Measurements from ENCODE around the gene ARHGEF2. TPM values are rescaled to one million over a fixed set of nuclear protein-coding genes. Genes with fewer than 3 reads are reported as not detected.
A peak's percentile ranks its signal among the peaks of the same experiment; 100 is the strongest.

The ARHGEF2 gene
- polyA plus RNA-seq, 1 of the 3 experiments (the other 2 are of a cell fraction): 50.8 TPM

- Histone ChIP-seq H3K4me3 (ENCODE audit: low read depth in 2 of 2, low read length in 1 of 2) (peak overlapping the region; percentile 76 to 86), H2AFZ (ENCODE audit: low read depth) (peak overlapping the region; percentile 95), H3K27me3 (ENCODE audit: insufficient read depth) (no peaks in the 10 kb centered on the region), H3K27ac (ENCODE audit: low read depth in 2 of 2, low read length in 1 of 2) (peak overlapping the region; percentile 93 to 97), H3F3A (replicated peaks; ENCODE audit: insufficient read depth) (peaks cover 27% of the 10 kb centered on the region), H4K20me1 (ENCODE audit: insufficient read depth) (peaks cover 31% of the 10 kb centered on the region), H3K79me2 (ENCODE audit: insufficient read depth) (peaks cover 47% of the 10 kb centered on the region), H3K4me2 (peak overlapping the region; percentile 97), H3K9me2 (no peaks in the 10 kb centered on the region), H3K36me3 (replicated peaks in 1 of 2; ENCODE audit: control insufficient read depth in 1 of 2, insufficient read depth in 2 of 2, low read length in 1 of 2) (peaks cover 22 to 27% of the 10 kb centered on the region in 2 experiments), H3K4me1 (ENCODE audit: control insufficient read depth in 1 of 2, insufficient read depth in 2 of 2, low read depth in 1 of 2, low read length in 1 of 2) (peaks cover 22 to 25% of the 10 kb centered on the region in 2 experiments), H3K9me3 (no peaks in the 10 kb centered on the region), H3K9ac (peak overlapping the region; percentile 98)
- ChIA-PET POLR2A (interaction anchor here (1.1 to 2.2 kb wide), 11 partner anchors 14 to 91 kb away, joined by 3 to 14 read pairs (median 4); partner anchors contain the start of genes ARHGEF2 and SYT11), CTCF (interaction anchor here (0.6 to 3.4 kb wide), 6 partner anchors 9 to 131 kb away, joined by 3 to 18 read pairs (median 6); partner anchors contain the start of genes ARHGEF2 and UBQLN4)
- WGBS (ENCODE audit: low lambda C conversion rate): 78% methylated on average over 24 of the region's 24 CpGs
- peak; percentile 20 for DNase-seq
- no peak for TF ChIP-seq RXRA (IDR thresholded peaks at IDR 0.05; ENCODE audit: borderline replicate concordance, low read depth)
- no peak for TF ChIP-seq SIN3A (IDR thresholded peaks at IDR 0.05; ENCODE audit: borderline replicate concordance, low read depth, low read length)
- TF ChIP-seq TEAD4 (IDR thresholded peaks at IDR 0.05; ENCODE audit: borderline replicate concordance, insufficient read depth): no peak
- no peak for TF ChIP-seq EZH2phosphoT487 (IDR thresholded peaks at IDR 0.05; ENCODE audit: borderline replicate concordance, low read depth)
- TF ChIP-seq NFIC (IDR thresholded peaks at IDR 0.05; ENCODE audit: borderline replicate concordance): no peak
- TF ChIP-seq USF1 (IDR thresholded peaks at IDR 0.05; ENCODE audit: borderline replicate concordance, low read depth): no peak
- TF ChIP-seq, protein P1, sequence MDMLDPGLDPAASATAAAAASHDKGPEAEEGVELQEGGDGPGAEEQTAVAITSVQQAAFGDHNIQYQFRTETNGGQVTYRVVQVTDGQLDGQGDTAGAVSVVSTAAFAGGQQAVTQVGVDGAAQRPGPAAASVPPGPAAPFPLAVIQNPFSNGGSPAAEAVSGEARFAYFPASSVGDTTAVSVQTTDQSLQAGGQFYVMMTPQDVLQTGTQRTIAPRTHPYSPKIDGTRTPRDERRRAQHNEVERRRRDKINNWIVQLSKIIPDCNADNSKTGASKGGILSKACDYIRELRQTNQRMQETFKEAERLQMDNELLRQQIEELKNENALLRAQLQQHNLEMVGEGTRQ (IDR thresholded peaks at IDR 0.05; ENCODE audit: borderline replicate concordance, low read depth, low read length): no peak
- TF ChIP-seq, protein P2, sequence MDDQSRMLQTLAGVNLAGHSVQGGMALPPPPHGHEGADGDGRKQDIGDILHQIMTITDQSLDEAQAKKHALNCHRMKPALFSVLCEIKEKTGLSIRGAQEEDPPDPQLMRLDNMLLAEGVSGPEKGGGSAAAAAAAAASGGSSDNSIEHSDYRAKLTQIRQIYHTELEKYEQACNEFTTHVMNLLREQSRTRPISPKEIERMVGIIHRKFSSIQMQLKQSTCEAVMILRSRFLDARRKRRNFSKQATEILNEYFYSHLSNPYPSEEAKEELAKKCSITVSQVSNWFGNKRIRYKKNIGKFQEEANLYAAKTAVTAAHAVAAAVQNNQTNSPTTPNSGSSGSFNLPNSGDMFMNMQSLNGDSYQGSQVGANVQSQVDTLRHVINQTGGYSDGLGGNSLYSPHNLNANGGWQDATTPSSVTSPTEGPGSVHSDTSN (IDR thresholded peaks at IDR 0.05): no peak
- no peak for TF ChIP-seq ELF1 (IDR thresholded peaks at IDR 0.05)
- no peak for TF ChIP-seq CHD2 (IDR thresholded peaks at IDR 0.05; ENCODE audit: low read length, partially characterized antibody)
- no peak for TF ChIP-seq TAF1 (IDR thresholded peaks at IDR 0.05; ENCODE audit: borderline replicate concordance, low read depth, low read length)
- no peak for TF ChIP-seq FOXM1 (IDR thresholded peaks at IDR 0.05; ENCODE audit: low read depth)
- no peak for TF ChIP-seq RAD21 (IDR thresholded peaks at IDR 0.05; ENCODE audit: low read length)
- no peak for TF ChIP-seq RCOR1 (IDR thresholded peaks at IDR 0.05; ENCODE audit: low read length)
- TF ChIP-seq, protein P3, sequence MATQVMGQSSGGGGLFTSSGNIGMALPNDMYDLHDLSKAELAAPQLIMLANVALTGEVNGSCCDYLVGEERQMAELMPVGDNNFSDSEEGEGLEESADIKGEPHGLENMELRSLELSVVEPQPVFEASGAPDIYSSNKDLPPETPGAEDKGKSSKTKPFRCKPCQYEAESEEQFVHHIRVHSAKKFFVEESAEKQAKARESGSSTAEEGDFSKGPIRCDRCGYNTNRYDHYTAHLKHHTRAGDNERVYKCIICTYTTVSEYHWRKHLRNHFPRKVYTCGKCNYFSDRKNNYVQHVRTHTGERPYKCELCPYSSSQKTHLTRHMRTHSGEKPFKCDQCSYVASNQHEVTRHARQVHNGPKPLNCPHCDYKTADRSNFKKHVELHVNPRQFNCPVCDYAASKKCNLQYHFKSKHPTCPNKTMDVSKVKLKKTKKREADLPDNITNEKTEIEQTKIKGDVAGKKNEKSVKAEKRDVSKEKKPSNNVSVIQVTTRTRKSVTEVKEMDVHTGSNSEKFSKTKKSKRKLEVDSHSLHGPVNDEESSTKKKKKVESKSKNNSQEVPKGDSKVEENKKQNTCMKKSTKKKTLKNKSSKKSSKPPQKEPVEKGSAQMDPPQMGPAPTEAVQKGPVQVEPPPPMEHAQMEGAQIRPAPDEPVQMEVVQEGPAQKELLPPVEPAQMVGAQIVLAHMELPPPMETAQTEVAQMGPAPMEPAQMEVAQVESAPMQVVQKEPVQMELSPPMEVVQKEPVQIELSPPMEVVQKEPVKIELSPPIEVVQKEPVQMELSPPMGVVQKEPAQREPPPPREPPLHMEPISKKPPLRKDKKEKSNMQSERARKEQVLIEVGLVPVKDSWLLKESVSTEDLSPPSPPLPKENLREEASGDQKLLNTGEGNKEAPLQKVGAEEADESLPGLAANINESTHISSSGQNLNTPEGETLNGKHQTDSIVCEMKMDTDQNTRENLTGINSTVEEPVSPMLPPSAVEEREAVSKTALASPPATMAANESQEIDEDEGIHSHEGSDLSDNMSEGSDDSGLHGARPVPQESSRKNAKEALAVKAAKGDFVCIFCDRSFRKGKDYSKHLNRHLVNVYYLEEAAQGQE (IDR thresholded peaks at IDR 0.05; ENCODE audit: low read depth, low read length): no peak
- TF ChIP-seq TCF12 (IDR thresholded peaks at IDR 0.05): no peak
- no peak for TF ChIP-seq SMC3 (IDR thresholded peaks at IDR 0.05; ENCODE audit: low read depth, low read length)
- TF ChIP-seq, protein P4, sequence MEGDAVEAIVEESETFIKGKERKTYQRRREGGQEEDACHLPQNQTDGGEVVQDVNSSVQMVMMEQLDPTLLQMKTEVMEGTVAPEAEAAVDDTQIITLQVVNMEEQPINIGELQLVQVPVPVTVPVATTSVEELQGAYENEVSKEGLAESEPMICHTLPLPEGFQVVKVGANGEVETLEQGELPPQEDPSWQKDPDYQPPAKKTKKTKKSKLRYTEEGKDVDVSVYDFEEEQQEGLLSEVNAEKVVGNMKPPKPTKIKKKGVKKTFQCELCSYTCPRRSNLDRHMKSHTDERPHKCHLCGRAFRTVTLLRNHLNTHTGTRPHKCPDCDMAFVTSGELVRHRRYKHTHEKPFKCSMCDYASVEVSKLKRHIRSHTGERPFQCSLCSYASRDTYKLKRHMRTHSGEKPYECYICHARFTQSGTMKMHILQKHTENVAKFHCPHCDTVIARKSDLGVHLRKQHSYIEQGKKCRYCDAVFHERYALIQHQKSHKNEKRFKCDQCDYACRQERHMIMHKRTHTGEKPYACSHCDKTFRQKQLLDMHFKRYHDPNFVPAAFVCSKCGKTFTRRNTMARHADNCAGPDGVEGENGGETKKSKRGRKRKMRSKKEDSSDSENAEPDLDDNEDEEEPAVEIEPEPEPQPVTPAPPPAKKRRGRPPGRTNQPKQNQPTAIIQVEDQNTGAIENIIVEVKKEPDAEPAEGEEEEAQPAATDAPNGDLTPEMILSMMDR (IDR thresholded peaks at IDR 0.05): no peak
- no peak for TF ChIP-seq JUND (IDR thresholded peaks at IDR 0.05)
These were observed 43.3 kb downstream of the ARHGEF2 start for GRCh38 chr1:155934936-155935590.

All from SK-N-SH (cell line).